Activated naive CD8-positive, alpha-beta T cell treated with anti-CD3 and anti-CD28 coated beads, Interleukin-2, amount 10 ng/mL, durations not matched to agents 7 days and 5 days (primary cell): ENCODE results near the gene ELL. TPM values are rescaled to one million over a fixed set of nuclear protein-coding genes. Genes with fewer than 3 reads are reported as not detected.

Experiments
- ATAC-seq: fragments of 150-1000 bp; cut with Tn5 transposase; one replicate; pipeline ENCODE4 v1.10.0; 2021; ENCODE audit warnings: low read depth, moderate library complexity
- POLR2A ChIA-PET: fragments of 350-600 bp; sonication (Branson Sonifier 250); formaldehyde crosslinking; loops from one replicate; lab custom pipeline; 2021; ENCODE audit warnings: antibody characterized with exemption; lab: Charles Lee
- DNase-seq: peaks from one replicate; pipeline ENCODE4 v3.0.0; 2021
- H3K27ac Mint-ChIP-seq: one replicate; pipeline ENCODE4 v1.8.0; 2022; ENCODE audit warnings: mild to moderate bottlenecking, mixed read lengths
- H3K27me3 Mint-ChIP-seq: one replicate; pipeline ENCODE4 v1.8.0; 2022; ENCODE audit warnings: mild to moderate bottlenecking, moderate library complexity, mixed read lengths
- H3K36me3 Mint-ChIP-seq: one replicate; pipeline ENCODE4 v1.8.0; 2021; ENCODE audit warnings: mild to moderate bottlenecking, mixed read lengths
- H3K4me1 Mint-ChIP-seq: one replicate; pipeline ENCODE4 v1.8.0; 2021; ENCODE audit warnings: mixed read lengths
- H3K4me3 Mint-ChIP-seq: one replicate; pipeline ENCODE4 v1.8.0; 2022; ENCODE audit warnings: mild to moderate bottlenecking, moderate library complexity, mixed read lengths
- H3K9me3 Mint-ChIP-seq: one replicate; pipeline ENCODE4 v1.8.0; 2021; ENCODE audit warnings: mixed read lengths
- total RNA-seq, 2 experiments: library from RNA; stranded (reverse); gene quantifications; one replicate each; pipeline ENCODE4 v1.2.3, GENCODE V29; 2021

Gene ELL
- total RNA-seq, 2 experiments from 2014 or later: 28.5 to 31.2 TPM

DNA sequence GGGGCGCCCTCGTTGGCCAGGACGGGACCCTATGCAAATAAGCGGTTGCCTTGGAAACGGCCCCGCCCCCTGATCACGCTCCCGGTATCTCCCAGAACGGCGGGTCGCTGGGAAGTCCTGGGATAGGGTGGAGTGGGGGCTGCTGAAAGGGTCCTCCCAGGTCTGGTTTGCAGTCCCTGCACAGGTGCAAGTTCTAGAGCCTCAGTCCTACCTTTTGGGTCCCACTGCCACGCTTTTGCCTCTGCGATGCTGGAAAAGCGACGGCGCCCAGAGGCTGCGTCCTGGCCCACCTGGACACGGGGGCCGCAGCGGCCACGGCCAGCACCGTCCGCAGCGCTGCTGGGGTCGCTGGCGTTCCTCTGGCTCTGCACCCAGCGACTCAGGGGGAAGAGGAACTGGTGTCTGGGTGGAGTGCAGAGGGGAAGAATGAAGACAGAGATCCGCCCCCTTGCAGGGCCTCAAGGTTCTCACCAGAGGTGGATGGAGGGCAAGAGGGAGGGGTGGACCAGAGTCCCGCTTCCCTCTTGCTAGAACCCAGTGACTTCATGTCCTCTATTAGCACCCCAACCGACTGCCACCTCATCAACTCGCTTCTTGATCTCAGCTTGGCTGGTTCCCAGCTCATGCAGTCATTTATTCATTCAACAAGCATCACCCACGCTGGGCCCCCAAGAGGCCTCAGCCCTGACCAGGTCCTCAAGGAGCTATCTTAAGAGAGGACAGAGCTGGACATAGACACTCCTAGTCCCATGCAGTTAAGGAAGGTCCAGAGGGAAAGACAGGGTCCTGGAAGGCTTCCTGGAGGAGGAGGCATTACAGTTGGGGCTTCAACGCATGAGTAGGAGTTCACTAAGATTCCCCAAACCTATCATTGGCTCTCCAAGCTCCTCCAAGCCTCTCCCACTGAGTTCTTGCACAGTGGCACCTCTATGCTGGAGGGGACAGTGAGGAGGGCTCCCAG, 124.3 kb downstream of the ELL start, which contains the start of gene LRRC25:
Gene LRRC25, minus strand, starts transcription at position 381 of the 961 bp plus-strand sequence. CDS start 659 bp downstream, outside the sequence.
- H3K27ac Mint-ChIP-seq: no peak within 1 kb of the TSS
- H3K36me3 Mint-ChIP-seq: no peaks in the 10 kb centered on the region
- H3K9me3 Mint-ChIP-seq: no peaks in the 10 kb centered on the region
- H3K27me3 Mint-ChIP-seq: peaks cover 28% of the 10 kb centered on the region
- peak; percentile 72 for ATAC-seq
- peak within 1 kb of the TSS; percentile 44 for H3K4me3 Mint-ChIP-seq
- no peak for DNase-seq
- POLR2A ChIA-PET: interaction anchor here (1.0 to 1.4 kb wide), 2 partner anchors 22 to 118 kb away, joined by 3 read pairs; partner anchors contain the start of gene SSBP4
- H3K4me1 Mint-ChIP-seq: peaks cover 21% of the 10 kb centered on the region

DNA sequence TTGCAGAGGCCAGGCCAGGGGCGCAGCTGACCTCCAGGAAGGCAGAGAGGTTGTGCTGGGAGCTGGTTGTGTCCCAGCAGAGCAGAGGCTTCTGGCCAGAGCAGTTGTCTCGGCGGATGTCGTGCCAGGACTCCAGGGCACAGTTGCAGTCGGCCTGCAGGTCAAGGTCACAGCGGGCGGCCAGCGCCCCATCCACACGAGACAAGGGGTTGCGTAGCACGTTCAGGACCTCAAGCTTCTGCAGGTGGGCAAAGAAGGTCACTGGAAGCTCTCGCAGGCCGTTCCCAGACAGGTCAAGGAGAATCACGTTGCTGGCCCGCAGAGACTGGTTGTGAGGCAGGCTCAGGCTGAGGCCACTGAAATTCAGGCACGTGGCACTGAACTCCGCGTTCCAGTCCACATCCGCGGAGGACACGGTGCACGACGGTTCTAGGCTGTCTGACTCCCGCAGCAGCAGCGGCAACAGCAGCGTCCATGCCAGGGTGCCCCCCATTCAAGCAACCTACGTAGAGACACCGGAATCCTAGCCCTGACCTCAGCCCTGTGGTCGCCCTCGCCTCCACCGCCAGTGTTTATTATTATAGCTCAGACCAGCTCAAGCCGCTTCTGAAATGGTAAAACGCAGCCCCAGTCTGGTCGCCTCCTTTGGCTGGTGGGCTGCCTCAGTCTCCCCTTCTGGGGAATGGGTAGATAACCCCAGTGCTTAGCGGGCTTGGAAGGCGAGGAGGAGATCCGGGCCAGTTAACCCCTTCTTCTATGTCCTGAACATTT, 125.2 kb downstream of the ELL start:
- ATAC-seq (no peak), DNase-seq (no peak)
- Mint-ChIP-seq H3K36me3 (no peaks in the 10 kb centered on the region), H3K9me3 (no peaks in the 10 kb centered on the region), H3K27ac (no peak overlapping the region), H3K4me1 (peaks cover 21% of the 10 kb centered on the region), H3K4me3 (peak overlapping the region; percentile 44), H3K27me3 (peaks cover 33% of the 10 kb centered on the region)
- POLR2A ChIA-PET: no interaction called here

DNA sequence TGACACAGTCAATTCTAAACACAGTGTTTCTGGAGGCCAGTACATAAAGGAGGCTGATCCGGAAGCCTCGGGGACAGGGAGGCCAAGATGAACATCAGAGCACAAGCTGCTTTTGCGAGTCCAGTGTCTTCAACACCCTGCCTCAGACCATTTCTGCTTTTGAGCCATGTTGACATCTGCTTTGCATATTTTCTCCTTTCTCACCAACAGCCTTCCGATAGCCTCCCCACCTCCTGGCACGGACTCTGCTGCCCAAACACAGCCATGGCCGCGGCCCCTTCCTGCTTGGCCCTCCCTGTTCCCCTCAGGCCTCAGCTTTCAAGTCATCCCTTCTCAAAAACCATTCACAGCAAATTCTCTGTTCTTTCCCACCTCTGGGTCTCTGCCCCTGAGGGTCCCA, 128.0 kb downstream of the ELL start:
- POLR2A ChIA-PET: no interaction called here
- no peak for DNase-seq
- peaks cover 12% of the 10 kb centered on the region for H3K4me1 Mint-ChIP-seq
- no peak overlapping the region for H3K4me3 Mint-ChIP-seq
- H3K27ac Mint-ChIP-seq: no peak overlapping the region
- ATAC-seq: no peak
- no peaks in the 10 kb centered on the region for H3K9me3 Mint-ChIP-seq
- H3K36me3 Mint-ChIP-seq: no peaks in the 10 kb centered on the region
- peaks cover 53% of the 10 kb centered on the region for H3K27me3 Mint-ChIP-seq

DNA sequence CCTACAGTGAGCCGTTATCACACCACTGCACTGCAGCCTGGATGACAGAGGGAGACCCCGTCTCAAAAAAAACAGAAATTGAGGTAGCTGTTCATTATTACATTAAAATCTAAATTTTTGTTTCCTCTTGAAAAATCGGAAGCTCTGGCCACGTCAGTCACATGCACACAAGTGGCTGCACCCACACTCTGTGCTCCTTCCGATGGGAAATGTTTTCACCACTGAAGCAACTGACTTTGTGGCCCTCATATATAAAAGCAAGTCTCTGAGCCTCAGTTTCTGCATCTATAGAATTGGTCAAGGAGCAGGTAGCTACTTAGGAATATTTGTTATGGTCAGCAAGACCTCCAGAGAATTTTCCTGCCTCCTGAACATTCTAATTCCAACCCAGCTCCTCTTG, 128.9 kb downstream of the ELL start:
- Mint-ChIP-seq H3K36me3 (no peaks in the 10 kb centered on the region), H3K4me3 (no peak overlapping the region), H3K4me1 (peaks cover 13% of the 10 kb centered on the region), H3K27ac (no peak overlapping the region), H3K27me3 (peaks cover 50% of the 10 kb centered on the region), H3K9me3 (no peaks in the 10 kb centered on the region)
- DNase-seq (no peak), ATAC-seq (no peak)
- POLR2A ChIA-PET: interaction anchor here (0.6 to 0.9 kb wide), 2 partner anchors 12 to 21 kb away, joined by 3 to 5 read pairs; no protein-coding TSS in a partner anchor

Other genes with a start within 250 kb of the ELL start
- gene IQCN, start 247.6 kb downstream of the ELL start, total RNA-seq: 1 to 10 TPM; 5.0 to 5.2 TPM
- 100 to 1,000 TPM; 366 to 394 TPM for gene JUND, start 240.4 kb downstream of the ELL start, total RNA-seq
- gene LSM4, start 199.0 kb downstream of the ELL start, total RNA-seq: 100 to 1,000 TPM; 151 to 157 TPM
- gene PGPEP1, start 181.5 kb downstream of the ELL start, total RNA-seq: 10 to 100 TPM; 41.3 to 45.7 TPM
- gene GDF15, start 135.9 kb downstream of the ELL start, total RNA-seq: under 1 TPM; 0.34 to 0.75 TPM
- 1 to 10 TPM; 1.2 to 1.6 TPM for gene LRRC25, start 124.4 kb downstream of the ELL start, total RNA-seq
- gene SSBP4, start 102.7 kb downstream of the ELL start, total RNA-seq: 100 to 1,000 TPM; 152 to 158 TPM
- gene ISYNA1, start 83.9 kb downstream of the ELL start, total RNA-seq: 10 to 100 TPM; 39.6 to 43.4 TPM
- 100 to 1,000 TPM; 261 to 275 TPM for gene FKBP8, start 21.5 kb upstream of the ELL start, total RNA-seq
- 100 to 1,000 TPM in 1 of 2 experiments, 10 to 100 TPM in 1; 96.7 to 105 TPM for gene KXD1, start 35.8 kb upstream of the ELL start, total RNA-seq
- 1,000 to 10,000 TPM; 1,538 to 1,547 TPM for gene UBA52, start 49.8 kb upstream of the ELL start, total RNA-seq
- 100 to 1,000 TPM; 105 to 109 TPM for gene REX1BD, start 66.7 kb upstream of the ELL start, total RNA-seq
- gene CRLF1, start 84.7 kb upstream of the ELL start, total RNA-seq: not detected
- gene TMEM59L, start 90.8 kb upstream of the ELL start, total RNA-seq: under 1 TPM in 1 of 2 experiments, not detected in 1; 0.19 TPM
- 10 to 100 TPM; 13.6 to 14.3 TPM for gene KLHL26, start 115.0 kb upstream of the ELL start, total RNA-seq
- 10 to 100 TPM; 10.3 to 11.8 TPM for gene CRTC1, start 161.6 kb upstream of the ELL start, total RNA-seq